HL-60/S4 treated with phorbol 12-myristate 13-acetate at 8.2 ng/mL for 4 days and 3 days (cell line): Measurements from ENCODE around the gene DNAJC11.
"Not testable (repeated sequence)": the region's sequence is repeated elsewhere in the genome, so short reads cannot be mapped to it uniquely, and the experiment has no call there.

Experiments
- in situ Hi-C: fragments of 300-500 bp; cut with MboI; formaldehyde crosslinking; loops from 2 replicates; pipeline ENCODE4 v1.15.0; 2022; ENCODE audit warnings: low sequenced_read_pairs

DNAJC11 gene

DNA sequence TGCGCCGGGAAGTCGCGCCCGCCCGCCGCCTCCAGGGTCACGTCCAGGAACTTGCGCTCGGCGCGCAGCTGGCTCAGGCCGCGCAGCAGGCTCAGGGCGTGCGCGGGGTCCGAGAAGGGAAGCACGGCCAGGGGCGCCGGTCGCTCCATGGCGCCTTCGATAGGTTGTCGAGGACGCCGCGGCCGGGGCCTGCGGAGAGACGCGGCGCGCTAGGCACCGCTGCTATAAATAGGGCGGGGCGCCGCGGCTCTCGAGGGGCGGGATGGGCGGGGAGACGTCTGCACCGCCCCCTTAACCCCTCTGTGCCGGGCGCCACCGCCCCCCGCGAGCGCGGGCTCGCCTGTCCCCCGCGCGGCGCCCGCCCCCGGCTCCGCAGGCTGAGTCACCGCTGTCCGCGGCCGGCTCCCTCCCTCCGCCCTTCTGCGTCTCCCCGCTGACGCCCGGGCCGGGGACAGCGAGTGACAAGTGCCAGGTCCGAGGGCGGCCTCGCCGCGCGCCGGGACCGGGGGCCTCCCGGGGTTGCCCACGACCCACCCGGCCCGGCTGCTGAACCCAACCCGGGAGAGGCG is 98.9 kb downstream of the DNAJC11 start, which contains the start of gene KLHL21:
KLHL21 (minus strand) TSS at position 201 of the 569 bp plus-strand sequence; CDS start at position 149, 52 bp downstream.
- in situ Hi-C loops, result no loop called here

DNA sequence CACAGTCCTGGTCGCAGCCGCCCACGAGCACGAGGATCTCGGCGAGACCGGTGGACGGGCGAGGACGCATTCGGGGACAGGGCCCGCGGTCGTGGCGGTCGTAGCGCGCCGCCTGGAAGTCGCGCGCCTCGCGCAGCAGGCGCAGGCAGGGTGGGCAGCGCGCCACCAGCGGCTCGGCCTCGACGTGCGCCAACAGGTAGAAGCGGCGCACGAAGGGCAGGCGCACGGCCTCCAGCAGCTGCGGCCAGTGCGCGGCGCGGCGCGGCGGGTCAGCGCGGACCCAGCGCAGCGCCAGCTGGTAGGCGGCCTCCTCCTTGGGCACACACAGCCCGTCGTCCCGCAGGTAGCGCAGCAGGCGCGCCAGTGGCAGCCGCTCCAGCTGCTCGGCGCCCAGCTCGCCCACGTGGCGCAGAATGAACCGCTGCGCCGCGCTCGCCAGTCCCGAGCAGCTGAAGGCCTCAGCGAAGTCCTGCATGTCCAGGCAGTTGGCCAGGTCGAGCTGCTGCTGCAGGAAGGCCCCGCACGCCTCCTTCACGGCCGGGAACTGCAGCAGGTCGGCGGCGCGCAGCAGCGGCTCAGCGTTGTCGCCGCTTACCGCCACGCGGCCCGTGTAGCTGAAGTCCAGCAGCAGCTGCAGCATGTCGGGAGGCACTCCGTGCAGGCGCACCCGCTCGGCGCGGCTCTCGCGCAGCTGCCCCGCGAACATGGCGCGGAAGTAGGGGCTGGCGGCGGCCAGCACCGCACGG is 99.5 kb downstream of the DNAJC11 start:
- in situ Hi-C loops, result no loop called here

GRCh38 chr1:6601049-6601922 is 100.3 kb downstream of the DNAJC11 start:
- in situ Hi-C loops, result no loop called here

DNA sequence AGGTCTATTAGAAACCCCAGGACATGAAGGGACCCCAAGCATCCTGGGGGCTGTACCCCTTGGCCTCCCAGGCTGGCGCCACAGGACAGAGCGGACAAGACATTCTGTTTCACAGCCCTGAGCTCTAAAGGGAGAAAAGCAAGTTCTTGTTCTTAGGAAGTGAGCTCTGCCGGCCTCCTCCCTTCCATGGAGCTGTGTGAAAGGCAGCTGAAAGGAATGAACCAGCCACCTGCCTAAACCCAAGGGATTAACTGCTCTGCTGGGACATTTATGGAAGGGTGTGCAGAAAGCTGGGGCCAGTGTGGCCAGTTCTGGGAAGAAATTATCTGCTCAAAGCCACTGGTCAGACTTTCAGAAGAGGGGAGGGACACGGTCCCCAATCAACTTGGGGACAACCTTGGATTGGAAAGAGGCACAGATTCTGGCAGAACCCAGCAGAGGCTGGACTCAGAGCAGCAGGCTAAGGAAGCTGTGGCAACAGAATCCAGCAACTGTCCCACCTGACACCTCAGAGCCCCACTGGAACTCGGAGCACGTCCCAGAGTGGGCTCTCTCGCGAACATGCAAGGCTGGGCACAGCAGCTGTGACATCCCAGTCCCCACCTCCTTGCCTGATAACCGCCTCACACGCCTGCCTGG is 101.1 kb downstream of the DNAJC11 start:
- in situ Hi-C loops, result no loop called here

GRCh38 chr1:6599991-6600390 is 101.6 kb downstream of the DNAJC11 start:
- in situ Hi-C loops, result not testable (repeated sequence)

- in situ Hi-C loops, result no loop called here
These were observed 102.3 kb downstream of the DNAJC11 start for GRCh38 chr1:6599141-6599975.

- in situ Hi-C loops, result no loop called here
These were observed 103.9 kb downstream of the DNAJC11 start for GRCh38 chr1:6597777-6598131.

- in situ Hi-C loops, result no loop called here
These were observed 104.5 kb downstream of the DNAJC11 start for GRCh38 chr1:6596886-6597776.

DNA sequence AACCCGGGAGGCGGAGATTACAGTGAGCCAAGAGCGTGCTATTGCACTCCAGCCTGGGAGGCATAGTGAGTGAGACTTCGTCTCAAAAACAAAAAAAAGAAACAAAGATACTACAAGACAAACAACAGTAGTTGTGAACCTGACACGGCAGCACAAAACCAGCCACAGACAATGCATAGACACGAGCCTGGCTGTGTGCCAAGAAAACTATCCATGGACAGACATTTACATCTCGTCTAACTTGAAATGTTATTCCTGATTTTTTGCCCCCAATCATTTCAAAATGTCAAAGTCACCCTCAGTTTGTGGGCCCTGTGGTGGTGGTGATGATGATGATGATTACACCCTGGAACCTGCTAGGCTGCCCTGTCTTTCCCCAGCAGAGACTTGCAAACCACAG is 105.3 kb downstream of the DNAJC11 start:
- in situ Hi-C loops, result no loop called here

- in situ Hi-C loops, result no loop called here
These were observed 106.5 kb downstream of the DNAJC11 start for GRCh38 chr1:6594977-6595740.

GRCh38 chr1:6593810-6594209 is 107.8 kb downstream of the DNAJC11 start:
- in situ Hi-C loops, result no loop called here

DNA sequence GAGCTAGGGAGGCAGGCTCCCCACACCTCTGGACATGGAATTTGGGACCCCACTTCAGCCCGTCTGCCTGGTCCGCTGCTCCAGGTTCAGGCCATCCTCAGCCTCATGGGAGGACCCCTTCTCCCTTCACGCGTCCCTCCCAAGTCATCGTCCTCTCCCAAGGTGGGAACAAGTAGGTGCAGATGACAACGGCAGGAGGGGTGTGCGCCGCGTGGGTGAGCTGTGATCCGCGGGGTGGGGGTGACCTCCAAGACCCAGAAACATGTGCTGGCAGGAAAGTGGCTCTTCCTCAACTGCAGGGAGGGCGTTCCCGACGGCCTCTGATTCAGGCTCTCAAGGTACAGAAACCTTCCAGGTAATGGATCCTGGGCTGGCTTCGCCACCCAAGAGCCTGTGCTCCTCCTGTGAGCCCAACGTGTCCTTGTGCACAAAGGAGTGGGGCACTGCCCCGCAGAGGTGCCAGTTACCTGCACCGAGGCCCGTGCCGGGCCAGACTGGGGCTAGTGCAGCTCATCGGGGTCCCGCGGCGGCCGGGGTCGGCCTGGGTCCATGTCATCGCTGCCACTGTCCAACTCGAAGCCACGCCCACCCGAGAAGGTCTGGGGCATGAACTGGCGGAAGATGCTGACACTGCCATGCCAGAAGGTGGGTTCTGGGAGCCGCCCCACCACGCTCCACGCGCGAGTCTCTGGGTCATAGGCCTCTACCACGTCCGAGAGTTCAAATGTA is 108.6 kb downstream of the DNAJC11 start:
- in situ Hi-C loops, result no loop called here

DNA sequence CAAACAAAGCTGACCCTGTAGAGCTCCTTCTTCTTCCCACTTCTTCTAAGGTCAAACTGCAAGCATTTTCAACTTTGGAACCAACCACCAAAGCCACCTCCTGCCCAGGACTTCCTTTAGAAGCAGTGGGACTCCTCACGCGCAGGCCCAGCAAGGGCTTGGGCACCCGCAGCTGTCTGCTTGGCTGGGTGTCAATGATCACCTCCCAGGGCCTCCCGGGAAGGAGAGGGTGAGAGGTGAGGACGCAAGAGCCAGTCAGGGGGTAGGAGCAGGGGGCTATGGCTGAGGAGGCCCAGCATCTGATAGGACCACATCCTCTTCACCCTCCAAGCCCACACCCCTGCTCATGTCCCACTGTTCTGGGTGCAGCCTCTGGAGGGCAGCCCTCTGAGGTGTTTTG is 109.2 kb downstream of the DNAJC11 start:
- in situ Hi-C loops, result no loop called here

- in situ Hi-C loops, result no loop called here
These were observed 110.0 kb downstream of the DNAJC11 start for GRCh38 chr1:6591644-6592043.

DNA sequence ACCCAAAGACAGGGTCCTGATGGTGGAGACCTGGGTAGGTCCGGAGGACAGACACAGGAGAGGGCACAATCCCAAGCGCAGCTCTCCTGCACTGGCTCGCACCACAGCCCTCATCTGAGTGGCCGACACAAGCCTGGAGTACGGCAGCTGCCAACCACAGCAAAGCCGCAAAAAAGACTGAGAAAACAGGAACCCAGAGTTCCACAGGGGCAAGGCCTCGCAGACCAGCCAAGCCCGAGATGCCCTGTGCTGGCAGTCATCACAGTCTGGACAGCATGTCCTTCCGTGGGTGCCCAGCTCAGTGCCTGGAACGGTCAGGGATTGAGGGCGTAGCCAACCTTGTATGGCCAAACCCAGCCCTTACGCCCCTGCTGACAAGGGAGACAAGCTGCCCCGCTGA is 110.4 kb downstream of the DNAJC11 start:
- in situ Hi-C loops, result no loop called here

DNA sequence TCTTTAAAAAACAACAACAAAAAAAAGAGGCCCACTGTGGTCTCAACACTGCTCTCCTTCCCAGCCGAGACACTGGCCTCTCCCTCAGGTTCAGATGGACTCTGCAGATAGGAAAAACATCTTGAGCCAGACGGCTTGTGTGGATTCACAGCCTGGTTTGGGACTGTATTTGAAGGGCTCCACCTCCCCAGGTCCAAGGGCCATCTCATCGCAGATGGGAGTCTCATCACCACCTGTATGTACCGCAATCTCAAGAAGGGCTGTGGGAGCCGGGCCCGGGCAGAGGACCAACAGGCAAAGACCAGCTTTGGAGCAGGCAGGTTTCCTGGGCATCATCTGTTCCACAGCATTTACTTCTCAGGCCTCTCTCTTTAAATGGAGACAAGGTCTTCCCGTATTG is 111.6 kb downstream of the DNAJC11 start:
- in situ Hi-C loops, result no loop called here

DNA sequence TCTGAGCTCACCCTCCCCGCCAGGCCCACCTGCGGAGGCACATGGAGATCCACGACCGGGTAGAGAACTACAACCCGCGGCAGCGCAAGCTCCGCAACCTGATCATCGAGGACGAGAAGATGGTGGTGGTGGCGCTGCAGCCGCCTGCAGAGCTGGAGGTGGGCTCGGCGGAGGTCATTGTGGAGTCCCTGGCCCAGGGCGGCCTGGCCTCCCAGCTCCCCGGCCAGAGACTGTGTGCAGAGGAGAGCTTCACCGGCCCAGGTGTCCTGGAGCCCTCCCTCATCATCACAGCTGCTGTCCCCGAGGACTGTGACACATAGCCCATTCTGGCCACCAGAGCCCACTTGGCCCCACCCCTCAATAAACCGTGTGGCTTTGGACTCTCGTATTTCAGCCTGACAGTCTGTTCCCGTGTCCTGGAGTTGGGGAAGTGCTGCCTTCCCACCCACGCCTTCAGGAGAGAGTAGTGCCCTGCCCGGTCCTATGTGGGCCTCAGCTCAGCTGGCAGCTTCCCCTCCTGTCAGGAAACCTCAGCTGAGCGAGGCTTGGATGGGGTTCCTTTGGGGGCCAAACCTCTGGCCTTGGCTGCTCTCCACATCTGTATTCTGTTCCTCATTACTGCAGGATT is 112.6 kb downstream of the DNAJC11 start:
- in situ Hi-C loops, result no loop called here
